ENCODE measurements around the gene KDM6A. TPM values are rescaled to one million over a fixed set of nuclear protein-coding genes. Genes with fewer than 3 reads are reported as not detected.
"Not testable (repeated sequence)": the region's sequence is repeated elsewhere in the genome, so short reads cannot be mapped to it uniquely, and the experiment has no call there.

Gene KDM6A
- total and polyA plus RNA-seq, 8 donors, result 21.1 to 75.0 (median 49.2) TPM

GRCh38 chrX:44997282-44997812 is 124.4 kb downstream of the KDM6A start:
- Histone ChIP-seq H3K36me3 (no peaks in the 10 kb centered on the region), H3K27me3 (no peaks in the 10 kb centered on the region), H3K27ac (peak overlapping the region in 1 of 2 donors; percentile 13), H3K4me3 (no peak overlapping the region), H3K4me1 (peaks cover 6 to 12% of the 10 kb centered on the region in 2 donors), H3K9me3 (no peaks in the 10 kb centered on the region)
- no peak for TF ChIP-seq CTCF (IDR thresholded peaks at IDR 0.05)
- DNase-seq (no peak), ATAC-seq (no peak)
- intact Hi-C loops (cut with DNase I), result no loop called here

- H3K4me1 ChIP-seq, result peaks cover 10 to 12% of the 10 kb centered on the region in 2 donors
- no peak for TF ChIP-seq CTCF (IDR thresholded peaks at IDR 0.05)
- H3K36me3 ChIP-seq, result no peaks in the 10 kb centered on the region
- DNase-seq, result no peak
- H3K4me3 ChIP-seq, result no peak overlapping the region
- peak; percentile 43 for ATAC-seq
- H3K27ac ChIP-seq, result peak overlapping the region in 1 of 2 donors; percentile 13
- no peaks in the 10 kb centered on the region for H3K9me3 ChIP-seq
- H3K27me3 ChIP-seq, result no peaks in the 10 kb centered on the region
- intact Hi-C loops (cut with DNase I), result no loop called here
These were observed 124.9 kb downstream of the KDM6A start for GRCh38 chrX:44997888-44998287.

GRCh38 chrX:44999237-44999636 is 126.2 kb downstream of the KDM6A start:
- H3K27ac ChIP-seq; H3K4me3 ChIP-seq; intact Hi-C loops (cut with DNase I); DNase-seq; ATAC-seq; H3K9me3 ChIP-seq; H3K36me3 ChIP-seq; H3K27me3 ChIP-seq: not testable (repeated sequence)
- H3K4me1 ChIP-seq, result peaks cover 10 to 12% of the 10 kb centered on the region in 2 donors

GRCh38 chrX:44999872-45000271 is 126.9 kb downstream of the KDM6A start:
- peaks cover 10 to 12% of the 10 kb centered on the region in 2 donors for H3K4me1 ChIP-seq
- H3K27ac ChIP-seq; ATAC-seq; H3K4me3 ChIP-seq; H3K9me3 ChIP-seq; intact Hi-C loops (cut with DNase I); H3K36me3 ChIP-seq; DNase-seq; H3K27me3 ChIP-seq: not testable (repeated sequence)

- Histone ChIP-seq H3K9me3 (no peaks in the 10 kb centered on the region), H3K27me3 (no peaks in the 10 kb centered on the region), H3K4me1 (peaks cover 10 to 12% of the 10 kb centered on the region in 2 donors), H3K4me3 (no peak overlapping the region), H3K27ac (no peak overlapping the region), H3K36me3 (no peaks in the 10 kb centered on the region)
- intact Hi-C loops (cut with DNase I), result no loop called here
- no peak for ATAC-seq
- no peak for DNase-seq
- no peak for TF ChIP-seq CTCF (IDR thresholded peaks at IDR 0.05)
These were observed 128.1 kb downstream of the KDM6A start for GRCh38 chrX:45001048-45001447.

GRCh38 chrX:45003085-45003484 is 130.1 kb downstream of the KDM6A start:
- DNase-seq, result no peak
- TF ChIP-seq CTCF (IDR thresholded peaks at IDR 0.05), result no peak
- Histone ChIP-seq H3K27ac (no peak overlapping the region), H3K9me3 (no peaks in the 10 kb centered on the region), H3K36me3 (no peaks in the 10 kb centered on the region), H3K27me3 (no peaks in the 10 kb centered on the region), H3K4me3 (no peak overlapping the region), H3K4me1 (peaks cover 5 to 12% of the 10 kb centered on the region in 2 donors)
- no peak for ATAC-seq
- intact Hi-C loops (cut with DNase I), result no loop called here
